Glomerular visceral epithelial cell (primary cell): ENCODE results near the gene NFKB1.
A peak's percentile ranks its signal among the peaks of the same experiment; 100 is the strongest.
"Not testable (repeated sequence)": the region's sequence is repeated elsewhere in the genome, so short reads cannot be mapped to it uniquely, and the experiment has no call there.

Source experiments
- DNase-seq: peaks from one replicate; pipeline ENCODE4 v3.0.0-alpha.2; 2016; ENCODE audit errors: extremely low spot score

The NFKB1 gene, protein sequence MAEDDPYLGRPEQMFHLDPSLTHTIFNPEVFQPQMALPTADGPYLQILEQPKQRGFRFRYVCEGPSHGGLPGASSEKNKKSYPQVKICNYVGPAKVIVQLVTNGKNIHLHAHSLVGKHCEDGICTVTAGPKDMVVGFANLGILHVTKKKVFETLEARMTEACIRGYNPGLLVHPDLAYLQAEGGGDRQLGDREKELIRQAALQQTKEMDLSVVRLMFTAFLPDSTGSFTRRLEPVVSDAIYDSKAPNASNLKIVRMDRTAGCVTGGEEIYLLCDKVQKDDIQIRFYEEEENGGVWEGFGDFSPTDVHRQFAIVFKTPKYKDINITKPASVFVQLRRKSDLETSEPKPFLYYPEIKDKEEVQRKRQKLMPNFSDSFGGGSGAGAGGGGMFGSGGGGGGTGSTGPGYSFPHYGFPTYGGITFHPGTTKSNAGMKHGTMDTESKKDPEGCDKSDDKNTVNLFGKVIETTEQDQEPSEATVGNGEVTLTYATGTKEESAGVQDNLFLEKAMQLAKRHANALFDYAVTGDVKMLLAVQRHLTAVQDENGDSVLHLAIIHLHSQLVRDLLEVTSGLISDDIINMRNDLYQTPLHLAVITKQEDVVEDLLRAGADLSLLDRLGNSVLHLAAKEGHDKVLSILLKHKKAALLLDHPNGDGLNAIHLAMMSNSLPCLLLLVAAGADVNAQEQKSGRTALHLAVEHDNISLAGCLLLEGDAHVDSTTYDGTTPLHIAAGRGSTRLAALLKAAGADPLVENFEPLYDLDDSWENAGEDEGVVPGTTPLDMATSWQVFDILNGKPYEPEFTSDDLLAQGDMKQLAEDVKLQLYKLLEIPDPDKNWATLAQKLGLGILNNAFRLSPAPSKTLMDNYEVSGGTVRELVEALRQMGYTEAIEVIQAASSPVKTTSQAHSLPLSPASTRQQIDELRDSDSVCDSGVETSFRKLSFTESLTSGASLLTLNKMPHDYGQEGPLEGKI

DNA sequence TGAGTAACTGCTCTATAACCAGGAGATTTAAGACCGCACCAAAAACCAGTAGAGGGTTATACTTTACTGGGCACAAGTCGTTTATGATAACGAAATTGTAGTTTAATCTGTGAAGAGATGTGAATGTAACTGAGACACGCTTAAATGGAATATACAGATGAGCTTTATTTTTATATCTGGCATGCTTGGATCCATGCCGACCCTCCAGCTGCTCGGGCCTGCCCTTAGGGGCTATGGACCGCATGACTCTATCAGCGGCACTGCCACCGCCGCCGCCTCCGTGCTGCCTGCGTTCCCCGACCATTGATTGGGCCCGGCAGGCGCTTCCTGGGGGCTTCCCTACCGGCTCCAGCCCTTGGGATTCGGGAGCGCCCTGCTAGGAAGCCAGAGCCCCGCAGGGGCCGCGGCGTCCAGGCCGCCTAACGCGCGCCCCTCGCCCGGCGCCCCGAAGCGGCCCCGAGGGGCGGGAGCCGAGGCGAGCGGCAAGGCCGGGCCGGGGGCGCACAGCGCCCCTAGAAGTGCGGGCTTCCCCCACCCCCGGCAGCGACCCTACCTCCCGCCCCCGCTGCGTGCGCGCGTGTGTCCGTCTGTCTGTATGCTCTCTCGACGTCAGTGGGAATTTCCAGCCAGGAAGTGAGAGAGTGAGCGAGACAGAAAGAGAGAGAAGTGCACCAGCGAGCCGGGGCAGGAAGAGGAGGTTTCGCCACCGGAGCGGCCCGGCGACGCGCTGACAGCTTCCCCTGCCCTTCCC, at the start of gene NFKB1:
NFKB1 (plus strand) TSS at position 664 of the 751 bp plus-strand sequence. CDS start 24,160 bp downstream, outside the sequence.
- peak; percentile 81 for DNase-seq

DNA sequence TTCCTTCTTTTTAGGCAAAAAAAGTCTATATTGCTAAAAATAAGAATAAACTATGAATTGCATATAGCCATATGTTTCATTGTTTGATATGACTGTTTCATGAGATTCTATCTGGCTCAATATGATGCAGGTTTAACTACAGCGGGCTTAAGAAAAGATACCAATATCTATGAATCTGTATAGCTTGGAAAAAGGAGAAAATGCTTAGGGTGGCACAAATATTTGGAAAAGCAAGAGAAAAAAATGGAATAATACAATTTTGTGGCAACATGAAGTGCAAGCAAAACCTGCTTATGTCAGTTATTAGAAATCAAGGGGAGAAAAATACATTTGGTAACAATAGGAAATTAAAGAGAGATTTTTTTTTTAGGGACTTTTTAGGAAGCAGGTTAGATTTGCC, 48.3 kb upstream of the NFKB1 start:
- no peak for DNase-seq

GRCh38 chr4:102453827-102454226, 47.3 kb upstream of the NFKB1 start:
- DNase-seq, result no peak

DNA sequence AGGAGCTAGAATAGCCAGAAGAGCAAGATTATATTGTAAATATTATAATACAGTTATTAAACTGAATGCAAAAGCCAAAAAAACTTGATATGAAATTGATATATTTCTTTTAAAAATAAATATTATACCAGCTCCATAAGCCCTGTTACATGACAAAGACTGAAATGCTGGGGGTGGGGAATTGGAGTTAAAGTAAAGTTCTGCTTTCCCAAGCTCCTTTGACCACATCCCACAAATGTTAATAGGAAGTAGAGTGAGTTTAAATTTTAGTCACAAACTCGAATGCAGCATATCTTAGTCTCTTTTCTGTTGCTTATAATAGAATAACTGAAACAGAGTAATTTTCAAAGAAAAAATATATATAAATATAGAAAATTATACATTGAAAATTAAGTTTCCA, 46.9 kb upstream of the NFKB1 start:
- no peak for DNase-seq

- DNase-seq, result no peak
Observed at GRCh38 chr4:102454981-102455685, 46.0 kb upstream of the NFKB1 start.

DNA sequence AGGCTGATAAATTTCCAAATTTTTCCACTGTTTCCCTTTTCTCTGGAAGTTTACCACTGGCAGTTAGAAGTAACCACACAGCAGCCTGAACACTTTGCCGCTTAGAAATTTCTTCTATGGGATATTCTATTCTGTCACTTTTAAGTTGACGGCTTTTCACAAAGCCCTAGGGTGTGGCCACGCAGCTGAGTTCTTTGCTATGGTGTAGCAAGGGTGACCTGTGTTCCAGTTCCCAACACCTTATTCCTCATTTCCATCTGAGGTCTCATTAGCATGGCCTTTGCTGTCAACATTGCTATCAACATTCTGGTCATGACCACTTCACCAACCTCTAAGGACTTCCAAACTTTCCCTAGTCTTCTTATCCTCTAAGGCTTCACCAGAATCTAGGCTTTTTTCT, 45.4 kb upstream of the NFKB1 start:
- DNase-seq, result no peak

DNA sequence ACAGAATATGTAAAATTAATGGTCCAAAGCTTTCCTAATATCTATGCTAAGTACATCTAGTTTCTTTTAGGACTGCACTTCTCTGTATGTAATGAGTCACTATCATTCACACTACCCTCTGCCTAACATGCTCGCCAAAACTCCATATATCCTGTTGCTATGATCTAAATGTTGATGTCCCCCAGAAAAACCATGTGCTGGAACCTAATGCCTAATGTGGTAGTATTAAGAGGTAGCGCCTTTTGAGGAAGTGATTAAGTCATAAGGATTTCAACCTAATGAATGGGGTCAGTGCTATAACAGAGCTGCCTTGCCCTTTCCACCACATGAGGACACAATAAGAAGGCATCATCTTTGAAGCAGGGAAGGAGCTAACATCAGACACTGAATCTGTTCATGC, 34.9 kb upstream of the NFKB1 start:
- peak; percentile 6 for DNase-seq

DNA sequence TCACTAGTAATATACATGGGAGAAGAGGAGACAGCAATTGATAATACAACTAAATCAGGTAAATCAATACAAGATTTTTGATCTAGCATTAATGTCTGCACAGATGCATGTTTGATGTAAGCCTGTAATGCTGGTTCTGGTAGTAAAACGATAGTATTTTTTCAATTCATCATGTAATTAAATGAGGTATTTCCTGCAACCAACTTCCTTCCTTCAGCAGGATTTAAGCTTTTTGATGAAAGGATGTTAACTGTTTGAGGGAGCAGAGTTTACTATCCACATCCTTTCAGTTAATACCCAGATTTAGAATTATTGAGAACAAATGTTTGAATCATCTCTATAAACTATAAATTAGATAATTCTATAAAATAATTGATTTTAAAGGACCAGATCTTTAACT, 31.4 kb upstream of the NFKB1 start:
- DNase-seq, result no peak

DNA sequence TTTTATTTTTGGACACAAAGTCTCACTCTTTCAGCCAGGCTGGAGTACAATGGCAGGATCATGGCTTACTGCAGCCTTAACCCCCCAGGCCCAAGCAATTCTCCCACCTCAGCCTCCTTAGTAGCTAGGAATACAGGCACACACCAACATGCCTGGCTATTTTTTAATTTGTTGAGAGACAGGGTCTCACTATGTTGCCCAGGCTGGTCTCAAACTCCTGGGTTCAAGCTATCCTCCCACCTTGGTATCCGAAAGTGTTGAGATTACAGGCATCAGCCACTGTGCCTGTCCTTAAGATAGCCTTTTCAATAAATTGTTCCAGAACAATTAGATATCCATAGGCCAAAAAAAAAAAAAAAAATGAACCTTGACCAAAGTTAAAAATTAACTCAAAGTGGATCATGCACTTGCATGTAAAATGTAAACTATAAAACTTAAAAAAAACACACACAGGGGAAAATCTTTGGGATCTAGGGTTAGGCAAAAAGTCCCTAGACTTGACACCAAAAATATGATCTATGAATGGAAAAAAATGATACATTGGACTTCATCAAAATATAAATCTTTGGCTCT, 28.6 kb upstream of the NFKB1 start:
- no peak for DNase-seq

GRCh38 chr4:102473476-102473875, 27.7 kb upstream of the NFKB1 start:
- no peak for DNase-seq

- DNase-seq, result no peak
Observed at GRCh38 chr4:102474736-102475504, 26.2 kb upstream of the NFKB1 start.

- no peak for DNase-seq
Observed at GRCh38 chr4:102477657-102478056, 23.5 kb upstream of the NFKB1 start.

- DNase-seq, result no peak
Observed at GRCh38 chr4:102478186-102478585, 23.0 kb upstream of the NFKB1 start.

DNA sequence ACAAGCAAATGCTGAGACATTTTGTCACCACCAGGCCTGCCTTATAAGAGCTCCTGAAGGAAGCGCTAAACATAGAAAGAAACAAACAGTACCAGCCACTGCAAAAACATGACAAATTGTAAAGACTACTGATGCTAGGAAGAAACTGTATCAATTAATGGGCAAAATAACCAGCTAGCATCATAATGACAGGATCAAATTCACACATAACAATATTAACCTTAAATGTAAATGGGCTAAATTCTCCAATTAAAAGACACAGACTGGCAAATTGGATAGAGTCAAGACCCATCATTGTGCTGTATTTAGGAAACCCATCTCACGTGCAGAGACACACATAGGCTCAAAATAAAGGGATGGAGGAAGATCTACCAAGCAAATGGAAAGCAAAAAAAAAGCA, 21.3 kb upstream of the NFKB1 start:
- not testable (repeated sequence) for DNase-seq

DNA sequence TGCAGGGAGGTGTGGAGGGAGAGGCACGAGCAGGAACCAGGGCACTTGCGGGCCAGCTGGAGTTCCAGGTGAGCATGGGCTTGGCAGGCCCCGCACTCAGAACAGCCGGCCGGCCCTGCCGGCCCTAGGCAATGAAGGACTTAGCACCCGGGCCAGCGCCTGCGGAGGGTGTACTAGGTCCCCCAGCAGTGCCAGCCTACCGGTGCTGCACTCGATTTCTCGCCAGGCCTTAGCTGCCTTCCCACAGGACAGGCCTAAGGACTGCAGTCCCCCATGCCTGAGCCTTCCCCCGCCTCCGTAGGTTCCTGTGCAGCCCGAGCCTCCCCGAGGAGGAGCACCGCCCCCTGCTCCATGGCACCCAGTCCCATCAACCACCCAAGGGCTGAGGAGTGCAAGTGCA, 18.0 kb upstream of the NFKB1 start:
- DNase-seq, result no peak

DNA sequence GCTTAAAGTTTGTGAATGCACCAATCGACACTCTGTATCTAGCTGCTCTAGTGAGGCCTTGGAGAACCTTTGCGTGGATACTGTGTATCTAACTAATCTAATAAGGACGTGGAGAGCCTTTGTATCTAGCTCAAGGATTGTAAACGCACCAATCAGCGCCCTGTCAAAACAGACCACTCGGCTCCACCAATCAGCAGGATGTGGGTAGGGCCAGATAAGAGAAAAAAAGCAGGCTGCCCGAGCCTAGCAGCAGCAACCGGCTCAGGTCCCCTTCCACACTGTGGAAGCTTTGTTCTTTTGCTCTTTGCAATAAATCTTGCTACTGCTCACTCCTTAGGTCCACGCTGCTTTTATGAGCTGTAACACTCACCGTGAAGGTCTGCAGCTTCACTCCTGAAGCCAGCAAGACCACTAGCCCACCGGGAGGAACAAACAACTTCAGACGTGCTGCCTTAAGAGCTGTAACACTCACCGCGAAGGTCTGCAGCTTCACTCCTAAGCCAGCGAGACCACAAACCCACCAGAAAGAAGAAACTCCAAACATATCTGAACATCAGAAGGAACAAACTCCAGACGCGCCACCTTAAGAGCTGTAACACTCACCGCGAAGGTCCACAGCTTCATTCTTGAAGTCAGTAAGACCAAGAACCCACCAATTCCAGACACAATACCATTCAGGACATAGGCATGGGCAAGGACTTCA, 17.0 kb upstream of the NFKB1 start:
- DNase-seq, result not testable (repeated sequence)

- no peak for DNase-seq
Observed at GRCh38 chr4:102492531-102493241, 8.5 kb upstream of the NFKB1 start.

GRCh38 chr4:102493257-102493656, 7.9 kb upstream of the NFKB1 start:
- no peak for DNase-seq

DNA sequence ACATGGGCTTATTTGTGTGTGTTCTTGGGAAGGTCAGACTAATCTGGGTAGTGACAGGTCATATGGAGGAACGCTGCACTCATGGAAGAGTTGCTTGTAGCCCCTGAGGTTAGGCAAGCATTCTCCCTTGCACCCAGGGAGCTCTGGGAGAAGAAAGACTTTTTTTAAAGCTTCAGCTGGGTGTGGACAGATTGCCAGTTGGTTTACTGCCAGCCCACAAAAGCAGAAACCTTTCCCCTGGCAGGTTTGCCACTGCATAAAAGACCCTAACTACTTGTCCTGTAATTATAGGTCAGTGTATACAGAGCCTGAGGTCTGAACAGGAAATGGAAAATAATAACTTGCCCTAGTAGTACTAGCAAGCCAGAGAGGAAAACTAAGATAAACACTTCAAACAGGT, 7.4 kb upstream of the NFKB1 start:
- DNase-seq, result no peak
